ENCODE data around the gene HIPK1.
"Not testable (repeated sequence)": the region's sequence is repeated elsewhere in the genome, so short reads cannot be mapped to it uniquely, and the experiment has no call there.

HIPK1 gene

GRCh38 chr1:113946112-113946511 is 17.0 kb downstream of the HIPK1 start:
- DNase-seq: no peak

DNA sequence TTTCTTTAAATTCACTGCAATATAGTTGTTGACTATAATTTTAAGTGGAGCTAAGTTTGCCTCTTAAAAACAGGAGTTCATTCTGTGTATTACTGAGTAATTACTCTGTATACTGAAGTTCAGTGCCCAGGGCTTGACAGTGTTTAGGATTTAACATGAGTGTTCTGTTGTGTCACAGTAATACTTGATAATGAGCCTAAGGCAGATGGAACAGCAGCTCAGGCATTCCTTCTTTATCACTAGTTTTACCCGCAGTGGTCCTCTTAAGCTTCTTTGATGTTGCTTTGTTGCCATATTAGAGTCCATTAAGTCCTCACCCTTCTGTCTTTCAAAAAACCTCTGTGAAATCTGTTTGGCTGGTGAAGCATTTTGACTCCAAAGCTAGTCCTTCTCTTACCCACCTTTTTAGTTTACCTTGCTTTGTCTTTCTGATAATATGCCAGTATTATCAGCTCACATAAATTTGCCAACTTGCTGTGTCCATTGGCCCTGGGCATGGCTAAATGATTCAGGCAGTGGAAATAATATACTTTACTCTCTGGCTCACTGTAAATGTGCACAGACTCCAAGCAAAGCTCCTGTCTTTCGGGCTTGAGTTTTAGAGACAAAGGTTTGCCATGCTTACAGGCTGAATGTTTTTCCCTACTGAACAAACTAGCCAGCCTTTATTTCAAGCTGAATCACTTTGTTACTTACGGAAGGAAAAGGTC is 17.7 kb downstream of the HIPK1 start:
- DNase-seq: no peak

- DNase-seq: no peak
These were observed 18.4 kb downstream of the HIPK1 start for GRCh38 chr1:113947388-113948107.

- DNase-seq: not testable (repeated sequence)
These were observed 19.0 kb downstream of the HIPK1 start for GRCh38 chr1:113948151-113948550.

DNA sequence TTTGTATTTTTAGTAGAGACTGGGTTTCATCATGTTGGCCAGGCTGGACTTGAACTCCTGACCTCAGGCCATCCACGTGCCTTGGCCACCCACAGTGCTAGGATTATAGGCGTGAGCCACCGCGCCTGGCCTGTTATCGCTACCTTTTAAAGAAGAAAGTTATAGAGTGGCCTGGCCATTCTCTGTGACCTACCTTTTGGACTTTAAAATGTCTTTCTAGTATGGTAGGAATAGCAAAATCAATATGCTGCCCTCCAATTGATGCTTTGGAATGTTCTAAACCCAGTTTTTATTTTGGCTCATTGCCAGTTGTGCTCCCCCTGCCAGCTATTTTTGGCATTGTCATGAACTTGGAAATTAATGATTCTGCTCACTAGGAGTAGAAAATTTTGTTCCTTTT is 19.9 kb downstream of the HIPK1 start:
- peak; percentile 29 for DNase-seq

DNA sequence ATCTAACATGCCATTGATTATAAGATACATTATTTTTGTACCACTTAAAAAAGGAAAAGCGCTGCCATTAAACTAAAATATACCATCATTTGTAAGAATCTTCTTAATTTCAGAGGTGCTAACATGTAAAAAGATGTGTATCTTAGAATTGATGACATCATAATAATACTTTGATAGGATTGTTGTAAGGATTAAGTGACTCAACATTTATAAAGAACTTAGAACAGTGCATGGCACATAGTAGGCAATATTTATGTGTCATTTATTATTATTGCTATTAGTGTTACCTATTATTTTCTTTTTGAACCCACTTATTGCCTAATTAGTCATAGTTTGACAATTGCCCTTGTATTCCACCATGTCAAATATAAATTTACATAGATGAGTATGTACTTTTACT is 21.8 kb downstream of the HIPK1 start:
- DNase-seq: no peak

DNA sequence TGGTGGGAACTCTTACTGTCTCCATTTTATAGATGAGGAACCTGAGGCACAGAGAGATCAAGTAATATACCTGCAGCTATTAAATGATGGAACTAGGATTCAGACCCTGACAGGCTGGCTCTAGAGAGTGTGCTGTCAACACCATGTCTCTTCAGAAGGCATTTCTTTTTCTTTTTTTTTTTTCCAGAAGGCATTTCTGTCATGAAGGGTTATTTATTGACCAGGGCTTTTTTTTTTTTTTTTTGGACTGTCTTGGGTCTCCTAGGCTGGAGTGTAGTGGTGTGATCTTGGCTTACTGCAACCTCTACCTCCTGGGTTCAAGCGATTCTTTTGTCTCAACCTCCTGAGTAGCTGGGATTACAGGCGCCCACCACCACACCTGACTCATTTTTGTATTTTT is 22.6 kb downstream of the HIPK1 start:
- DNase-seq: no peak

GRCh38 chr1:113957984-113958383 is 28.9 kb downstream of the HIPK1 start:
- DNase-seq: no peak

GRCh38 chr1:113958691-113959090 is 29.6 kb downstream of the HIPK1 start:
- DNase-seq: peak; percentile 18

DNA sequence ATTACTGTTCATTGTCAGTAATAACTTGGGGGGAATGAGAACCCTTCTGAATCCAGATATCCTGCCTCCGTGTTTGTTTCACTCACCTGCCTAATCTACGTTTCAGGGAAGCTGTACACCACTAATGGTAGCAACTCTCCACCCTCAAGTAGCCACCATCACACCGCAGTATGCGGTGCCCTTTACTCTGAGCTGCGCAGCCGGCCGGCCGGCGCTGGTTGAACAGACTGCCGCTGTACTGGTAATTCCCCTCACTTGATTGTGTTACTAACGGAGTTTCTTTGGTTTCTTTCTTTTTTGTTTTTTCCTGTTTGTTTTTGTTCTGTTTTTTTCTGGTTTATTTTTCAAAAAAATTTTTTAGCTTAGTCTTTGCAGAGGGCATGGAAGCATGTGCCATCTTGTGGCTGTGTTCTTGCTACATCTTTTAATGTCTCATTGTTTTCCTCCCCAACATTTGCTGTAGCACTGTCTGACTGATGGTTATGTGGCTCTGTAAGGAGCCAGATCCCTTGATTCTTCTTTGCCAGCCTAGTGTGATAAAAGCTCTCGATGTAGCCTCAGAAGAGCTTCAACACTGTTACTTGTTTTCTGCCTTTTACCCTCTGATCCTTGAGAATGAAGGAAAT is 34.3 kb downstream of the HIPK1 start:
- no peak for DNase-seq

- DNase-seq: no peak
These were observed 36.7 kb downstream of the HIPK1 start for GRCh38 chr1:113965703-113966412.

DNA sequence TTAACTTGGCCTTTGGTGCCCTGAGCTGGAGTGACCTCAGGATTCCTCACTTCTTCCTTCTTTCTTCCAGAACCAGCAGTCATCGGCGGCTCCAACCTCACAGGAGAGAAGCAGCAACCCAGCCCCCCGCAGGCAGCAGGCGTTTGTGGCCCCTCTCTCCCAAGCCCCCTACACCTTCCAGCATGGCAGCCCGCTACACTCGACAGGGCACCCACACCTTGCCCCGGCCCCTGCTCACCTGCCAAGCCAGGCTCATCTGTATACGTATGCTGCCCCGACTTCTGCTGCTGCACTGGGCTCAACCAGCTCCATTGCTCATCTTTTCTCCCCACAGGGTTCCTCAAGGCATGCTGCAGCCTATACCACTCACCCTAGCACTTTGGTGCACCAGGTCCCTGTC is 43.8 kb downstream of the HIPK1 start:
- DNase-seq: no peak

- peak; percentile 68 for DNase-seq
These were observed 46.2 kb downstream of the HIPK1 start for GRCh38 chr1:113975211-113975895.

- DNase-seq: peak; percentile 35
These were observed 47.6 kb downstream of the HIPK1 start for GRCh38 chr1:113976609-113977278.

GRCh38 chr1:113977906-113978305 is 48.8 kb downstream of the HIPK1 start:
- DNase-seq: no peak

DNA sequence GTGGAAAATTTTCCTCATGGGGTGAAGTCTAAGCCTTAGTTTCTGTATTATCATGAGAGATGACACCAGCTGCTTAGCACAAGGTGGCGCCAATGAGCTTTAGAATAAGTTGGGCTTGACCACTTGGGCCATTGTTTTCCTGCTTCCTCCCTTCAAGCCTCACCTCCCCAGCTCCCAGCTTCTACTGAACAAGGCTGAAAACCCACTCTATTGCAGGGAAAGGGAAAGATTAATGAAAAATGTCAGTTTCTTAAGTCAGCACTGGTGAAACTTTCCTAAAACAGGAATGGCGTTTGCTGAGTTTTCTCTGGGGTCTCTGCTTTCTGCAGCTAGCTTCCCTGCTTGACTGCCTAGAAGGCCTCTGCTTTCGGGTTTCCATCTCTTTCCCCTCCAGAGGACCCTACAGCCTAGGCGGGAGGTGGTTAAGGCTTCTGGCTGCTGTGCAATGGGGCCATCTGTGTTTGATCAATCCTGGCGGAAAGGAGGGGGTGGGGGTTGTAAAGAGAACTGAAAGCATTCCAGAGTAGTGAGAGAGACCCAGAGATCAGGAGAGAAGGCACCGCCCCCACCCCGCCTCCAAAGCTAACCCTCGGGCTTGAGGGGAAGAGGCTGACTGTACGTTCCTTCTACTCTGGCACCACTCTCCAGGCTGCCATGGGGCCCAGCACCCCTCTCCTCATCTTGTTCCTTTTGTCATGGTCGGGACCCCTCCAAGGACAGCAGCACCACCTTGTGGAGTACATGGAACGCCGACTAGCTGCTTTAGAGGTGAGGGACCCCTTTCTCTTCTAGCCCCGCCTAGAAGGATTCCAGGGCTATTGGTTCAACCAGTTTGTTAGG is 50.0 kb downstream of the HIPK1 start, which contains the start of gene OLFML3:
OLFML3 (plus strand) TSS at position 612 of the 840 bp plus-strand sequence; CDS start at position 655, 43 bp downstream.
- peak; percentile 91 for DNase-seq

DNA sequence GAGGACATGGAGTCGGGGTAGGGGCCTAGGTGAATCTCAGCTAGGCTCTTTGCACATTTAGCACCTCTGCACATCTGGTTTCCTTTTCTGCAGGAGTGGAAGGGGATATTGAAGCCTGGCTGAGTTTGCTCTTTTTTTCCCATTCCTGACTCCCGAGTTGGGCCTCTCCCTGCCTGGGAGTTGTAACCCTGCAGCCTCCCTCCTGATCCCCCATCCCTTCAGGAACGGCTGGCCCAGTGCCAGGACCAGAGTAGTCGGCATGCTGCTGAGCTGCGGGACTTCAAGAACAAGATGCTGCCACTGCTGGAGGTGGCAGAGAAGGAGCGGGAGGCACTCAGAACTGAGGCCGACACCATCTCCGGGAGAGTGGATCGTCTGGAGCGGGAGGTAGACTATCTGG is 51.0 kb downstream of the HIPK1 start:
- DNase-seq: no peak

DNA sequence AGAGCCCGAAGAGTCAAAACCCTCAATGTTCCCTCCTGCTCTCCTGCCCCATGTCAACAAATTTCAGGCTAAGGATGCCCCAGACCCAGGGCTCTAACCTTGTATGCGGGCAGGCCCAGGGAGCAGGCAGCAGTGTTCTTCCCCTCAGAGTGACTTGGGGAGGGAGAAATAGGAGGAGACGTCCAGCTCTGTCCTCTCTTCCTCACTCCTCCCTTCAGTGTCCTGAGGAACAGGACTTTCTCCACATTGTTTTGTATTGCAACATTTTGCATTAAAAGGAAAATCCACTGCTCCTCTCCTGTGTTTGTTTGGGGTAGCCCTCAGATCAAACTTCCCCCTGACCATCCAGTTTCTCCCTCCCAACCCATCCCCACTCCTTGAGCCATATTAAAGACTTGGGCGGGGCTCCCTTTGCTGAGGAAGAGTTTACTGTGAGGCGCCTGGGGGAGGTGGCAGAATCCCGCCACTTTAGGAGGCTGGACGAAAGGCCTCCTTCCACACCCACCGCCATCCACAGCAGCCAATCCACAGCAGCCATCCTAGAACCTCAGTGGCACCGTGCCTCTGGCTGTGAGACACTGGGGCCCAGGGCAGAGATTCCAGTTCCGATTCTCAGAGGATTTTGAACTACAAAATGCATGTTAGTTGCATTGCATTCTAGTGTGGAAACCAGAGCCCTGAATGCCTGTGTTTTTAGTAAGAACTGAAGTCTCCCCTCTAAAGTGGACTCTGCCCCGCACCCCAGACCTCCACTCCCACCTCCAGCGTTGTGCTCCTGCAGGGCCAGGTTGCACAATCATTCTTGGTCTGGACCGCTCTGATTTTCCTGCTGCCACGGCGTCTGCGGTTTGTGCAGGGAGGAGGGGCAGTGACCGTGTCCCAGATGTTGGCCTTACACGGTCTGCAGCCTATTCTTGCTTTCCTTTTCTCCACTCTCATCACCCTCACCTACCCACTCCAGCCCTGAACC is 53.1 kb downstream of the HIPK1 start:
- peak; percentile 16 for DNase-seq

- DNase-seq: no peak
These were observed 53.8 kb downstream of the HIPK1 start for GRCh38 chr1:113982949-113983348.

DNA sequence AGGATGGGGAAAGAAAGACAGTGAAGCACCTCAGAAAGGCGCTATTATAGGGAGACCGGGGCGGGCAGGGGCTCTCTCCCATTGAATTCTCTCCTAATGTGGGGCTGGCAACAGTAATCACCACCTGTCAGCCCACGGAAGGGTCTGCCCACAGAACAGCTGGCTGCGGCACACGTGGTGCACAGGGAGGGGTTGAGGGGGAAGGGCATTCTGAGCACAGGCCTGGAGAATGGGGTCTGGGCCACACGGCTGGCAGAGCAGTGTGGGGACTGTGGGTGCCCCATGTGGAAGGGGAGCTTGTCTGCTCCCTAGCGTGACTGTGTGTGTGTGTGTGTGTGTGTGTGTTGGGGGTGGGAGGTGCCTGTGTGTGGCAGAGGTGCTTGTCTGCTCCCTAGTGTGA is 54.3 kb downstream of the HIPK1 start:
- no peak for DNase-seq
